CD4-positive, CD25-positive, alpha-beta regulatory T cell (primary cell): ENCODE measurements around the gene CBLC. TPM values are rescaled to one million over a fixed set of nuclear protein-coding genes. Genes with fewer than 3 reads are reported as not detected.

Source experiments
- ATAC-seq, 2 donors: fragments of 150-1000 bp; cut with Tn5 transposase; one replicate each; pipeline ENCODE4 v1.10.0; 2021; ENCODE audit warnings: low read depth in 2 of 2, moderate number of reproducible peaks in 2 of 2, moderate library complexity in 1 of 2
- DNase-seq, 3 donors: peaks; one replicate each; pipeline versions ENCODE4 v3.0.0 to v3.0.0-alpha.2; 2012 to 2022; ENCODE audit warnings: mixed read lengths in 1 of 3
- H3K27ac ChIP-seq: one replicate; pipeline ENCODE4 v1.7.0; 2013; ENCODE audit warnings: mild to moderate bottlenecking, low read length; ENCODE audit not compliant: insufficient read depth, poor library complexity, severe bottlenecking
- H3K27me3 ChIP-seq: one replicate; pipeline ENCODE4 v1.7.0; 2013; ENCODE audit warnings: low read length; ENCODE audit not compliant: control insufficient read depth, insufficient read depth
- H3K36me3 ChIP-seq: one replicate; pipeline ENCODE4 v1.7.0; 2013; ENCODE audit warnings: mild to moderate bottlenecking, low read length, moderate library complexity; ENCODE audit not compliant: control insufficient read depth, insufficient read depth
- H3K4me1 ChIP-seq: 2 replicates; pipeline ENCODE4 v1.7.0; 2013; ENCODE audit warnings: mild to moderate bottlenecking, low read length; ENCODE audit not compliant: insufficient read depth, control insufficient read depth, poor library complexity, severe bottlenecking
- H3K4me3 ChIP-seq: one replicate; pipeline ENCODE4 v1.7.0; 2013; ENCODE audit warnings: low read depth, mild to moderate bottlenecking, low read length, moderate library complexity
- H3K9me3 ChIP-seq, 2 experiments: 1 replicate in 1 of 2; 2 replicates in 1 of 2; pipeline ENCODE4 v1.7.0; 2013; ENCODE audit warnings: low read length in 2 of 2, mild to moderate bottlenecking in 1 of 2, moderate library complexity in 1 of 2; ENCODE audit not compliant: control insufficient read depth in 2 of 2
- H3K27ac Mint-ChIP-seq, 3 donors: one replicate each; pipeline ENCODE4 v1.8.0; 2020 to 2022; ENCODE audit warnings: mild to moderate bottlenecking in 3 of 3, mixed read lengths in 3 of 3, moderate library complexity in 2 of 3
- H3K27me3 Mint-ChIP-seq: one replicate; pipeline ENCODE4 v1.8.0; 2022; ENCODE audit warnings: mild to moderate bottlenecking, mixed read lengths
- H3K36me3 Mint-ChIP-seq: one replicate; pipeline ENCODE4 v1.8.0; 2020; ENCODE audit warnings: mixed read lengths
- H3K4me1 Mint-ChIP-seq, 4 donors: one replicate each; pipeline ENCODE4 v1.8.0; 2020 to 2022; ENCODE audit warnings: mixed read lengths in 4 of 4, mild to moderate bottlenecking in 1 of 4
- H3K4me3 Mint-ChIP-seq, 4 donors: one replicate each; pipeline ENCODE4 v1.8.0; 2020 to 2022; ENCODE audit warnings: mild to moderate bottlenecking in 4 of 4, mixed read lengths in 4 of 4, moderate library complexity in 3 of 4
- H3K9me3 Mint-ChIP-seq, 7 donors: one replicate each; pipeline ENCODE4 v1.8.0; 2020 to 2022; ENCODE audit warnings: mixed read lengths in 7 of 7, mild to moderate bottlenecking in 3 of 7, moderate library complexity in 2 of 7
- polyA plus RNA-seq, 4 donors: library from polyadenylated mRNA; unstranded; fragments of 300-500 nt; fragmentation: Illumina TruSeq; gene quantifications; one replicate each; pipeline ENCODE4 v1.2.3, GENCODE V29; 2021
- total RNA-seq: library from RNA; stranded (reverse); gene quantifications from one replicate; pipeline ENCODE4 v1.2.3, GENCODE V29; 2022

Gene CBLC, protein sequence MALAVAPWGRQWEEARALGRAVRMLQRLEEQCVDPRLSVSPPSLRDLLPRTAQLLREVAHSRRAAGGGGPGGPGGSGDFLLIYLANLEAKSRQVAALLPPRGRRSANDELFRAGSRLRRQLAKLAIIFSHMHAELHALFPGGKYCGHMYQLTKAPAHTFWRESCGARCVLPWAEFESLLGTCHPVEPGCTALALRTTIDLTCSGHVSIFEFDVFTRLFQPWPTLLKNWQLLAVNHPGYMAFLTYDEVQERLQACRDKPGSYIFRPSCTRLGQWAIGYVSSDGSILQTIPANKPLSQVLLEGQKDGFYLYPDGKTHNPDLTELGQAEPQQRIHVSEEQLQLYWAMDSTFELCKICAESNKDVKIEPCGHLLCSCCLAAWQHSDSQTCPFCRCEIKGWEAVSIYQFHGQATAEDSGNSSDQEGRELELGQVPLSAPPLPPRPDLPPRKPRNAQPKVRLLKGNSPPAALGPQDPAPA
- total RNA-seq (not detected), polyA plus RNA-seq (not detected)

DNA sequence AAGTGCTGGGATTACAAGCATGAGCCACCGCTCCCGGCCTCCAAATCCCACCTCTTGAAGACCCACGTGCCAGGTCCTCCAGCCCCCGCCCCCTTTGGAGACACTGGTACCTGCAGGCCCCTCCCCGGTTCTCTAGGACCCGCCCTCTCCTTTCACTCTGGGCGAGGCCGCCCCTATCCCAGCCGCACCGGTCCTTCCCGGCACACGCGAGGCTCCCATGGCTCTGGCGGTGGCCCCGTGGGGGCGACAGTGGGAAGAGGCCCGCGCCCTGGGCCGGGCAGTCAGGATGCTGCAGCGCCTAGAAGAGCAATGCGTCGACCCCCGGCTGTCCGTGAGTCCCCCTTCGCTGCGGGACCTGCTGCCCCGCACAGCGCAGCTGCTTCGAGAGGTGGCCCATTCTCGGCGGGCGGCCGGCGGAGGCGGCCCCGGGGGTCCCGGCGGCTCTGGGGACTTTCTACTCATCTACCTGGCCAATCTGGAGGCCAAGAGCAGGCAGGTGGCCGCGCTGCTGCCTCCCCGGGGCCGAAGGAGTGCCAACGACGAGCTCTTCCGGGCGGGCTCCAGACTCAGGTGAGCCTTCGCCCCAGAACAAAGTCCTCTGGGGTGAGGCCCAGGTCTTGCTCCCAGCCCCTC lies at the start of gene CBLC:
Gene CBLC (plus strand): TSS at position 176 of the 633 bp plus-strand sequence. CDS start 42 bp downstream, at position 218.
- Histone ChIP-seq H3K36me3 (no peaks in the 10 kb centered on the region), H3K4me1 (no peaks in the 10 kb centered on the region), H3K27me3 (no peaks in the 10 kb centered on the region), H3K9me3 (no peaks in the 10 kb centered on the region), H3K4me3 (no peak within 1 kb of the TSS), H3K27ac (no peak within 1 kb of the TSS)
- Mint-ChIP-seq H3K4me3 (no peak within 1 kb of the TSS), H3K36me3 (no peaks in the 10 kb centered on the region), H3K27me3 (peaks cover 9% of the 10 kb centered on the region), H3K27ac (no peak within 1 kb of the TSS), H3K4me1 (no peaks in the 10 kb centered on the region), H3K9me3 (no peaks in the 10 kb centered on the region)
- no peak for DNase-seq
- no peak for ATAC-seq

DNA sequence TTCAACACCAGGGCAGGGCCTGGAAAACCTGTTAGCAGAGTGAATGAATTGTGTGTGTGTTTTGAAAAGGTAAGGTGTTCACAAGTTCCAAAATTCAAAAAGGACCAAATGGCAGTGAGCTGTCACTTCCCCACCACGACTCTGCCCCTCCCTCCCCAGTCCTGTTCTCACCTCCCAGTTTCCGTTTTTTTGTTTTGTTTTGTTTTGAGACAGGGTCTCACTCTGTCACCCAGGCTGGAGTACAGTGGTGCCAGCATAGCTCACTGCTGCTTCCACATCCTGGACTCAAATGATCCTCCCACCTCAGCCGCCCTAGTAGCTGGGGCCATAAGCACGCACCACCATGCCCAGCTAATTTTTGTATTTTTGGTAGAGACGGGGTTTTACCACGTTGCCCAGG lies 49.5 kb upstream of the CBLC start:
- H3K27ac ChIP-seq = no peak overlapping the region
- Mint-ChIP-seq H3K4me1 (peaks cover 5 to 26% (median 14%) of the 10 kb centered on the region in 4 donors), H3K4me3 (no peak overlapping the region), H3K27ac (peak overlapping the region; percentile 18 to 48 (median 33)), H3K27me3 (peaks cover 8% of the 10 kb centered on the region), H3K9me3 (no peaks in the 10 kb centered on the region), H3K36me3 (no peaks in the 10 kb centered on the region)
- ATAC-seq = no peak
- H3K4me3 ChIP-seq = no peak overlapping the region
- no peaks in the 10 kb centered on the region for H3K9me3 ChIP-seq
- peaks cover 13% of the 10 kb centered on the region for H3K4me1 ChIP-seq
- DNase-seq = no peak
- no peaks in the 10 kb centered on the region for H3K27me3 ChIP-seq
- H3K36me3 ChIP-seq = no peaks in the 10 kb centered on the region

DNA sequence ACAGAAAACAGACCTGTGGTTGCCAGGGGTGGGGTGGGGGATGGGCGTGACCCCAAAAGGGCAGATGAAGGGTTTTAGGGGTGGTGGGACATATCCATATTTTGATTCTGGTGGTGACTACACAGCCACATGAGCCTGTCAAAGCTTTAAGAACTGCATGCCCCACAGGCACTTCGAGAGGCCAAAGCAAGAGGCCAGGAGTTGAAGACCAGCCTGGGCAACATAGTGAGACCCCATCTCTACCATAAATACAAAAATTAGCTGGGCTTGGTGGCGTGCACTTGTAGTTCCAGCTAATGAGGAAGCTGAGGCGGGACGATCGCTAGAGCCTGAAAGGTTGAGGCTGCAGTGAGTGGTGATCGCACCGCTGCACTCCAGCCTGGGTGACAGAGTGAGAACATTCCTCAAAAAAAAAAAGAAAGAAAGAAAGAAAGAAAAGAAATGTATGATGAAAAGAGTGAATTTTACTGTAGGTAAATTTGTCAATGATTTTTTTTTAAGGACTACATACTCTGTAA lies 48.1 kb upstream of the CBLC start:
- peaks cover 4% of the 10 kb centered on the region for H3K4me1 ChIP-seq
- H3K9me3 ChIP-seq = no peaks in the 10 kb centered on the region
- Mint-ChIP-seq H3K4me3 (no peak overlapping the region), H3K27ac (no peak overlapping the region), H3K9me3 (no peaks in the 10 kb centered on the region), H3K36me3 (no peaks in the 10 kb centered on the region), H3K4me1 (peaks cover 0 to 13% (median 4%) of the 10 kb centered on the region in 4 donors), H3K27me3 (peaks cover 4% of the 10 kb centered on the region)
- H3K27me3 ChIP-seq = no peaks in the 10 kb centered on the region
- no peaks in the 10 kb centered on the region for H3K36me3 ChIP-seq
- H3K4me3 ChIP-seq = no peak overlapping the region
- no peak overlapping the region for H3K27ac ChIP-seq
- no peak for DNase-seq
- no peak for ATAC-seq

DNA sequence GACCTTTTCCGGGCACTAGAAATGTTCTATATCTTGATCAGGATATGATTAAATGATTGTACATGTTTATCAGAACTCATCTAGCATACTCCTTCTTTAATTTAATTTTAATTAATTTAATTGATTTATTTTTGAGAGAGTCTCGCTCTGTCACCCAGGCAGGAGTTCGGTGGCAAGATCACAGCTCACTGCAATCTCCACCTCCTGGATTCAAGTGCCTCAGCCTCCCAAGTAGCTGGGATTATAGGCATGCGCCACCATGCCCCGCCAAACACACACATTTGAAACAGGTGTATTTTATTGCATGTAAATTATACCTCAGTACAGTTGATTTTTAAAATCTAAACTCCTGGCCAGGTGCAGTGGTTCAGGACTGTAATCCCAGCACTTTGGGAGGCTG lies 46.6 kb upstream of the CBLC start:
- Mint-ChIP-seq H3K4me3 (no peak overlapping the region), H3K9me3 (no peaks in the 10 kb centered on the region), H3K27ac (peak overlapping the region in 1 of 3 donors; percentile 20), H3K36me3 (no peaks in the 10 kb centered on the region), H3K4me1 (peaks cover 0 to 7% (median 2%) of the 10 kb centered on the region in 4 donors), H3K27me3 (peaks cover 4% of the 10 kb centered on the region)
- Histone ChIP-seq H3K36me3 (no peaks in the 10 kb centered on the region), H3K9me3 (no peaks in the 10 kb centered on the region), H3K4me1 (no peaks in the 10 kb centered on the region), H3K27me3 (no peaks in the 10 kb centered on the region), H3K4me3 (no peak overlapping the region), H3K27ac (no peak overlapping the region)
- ATAC-seq = no peak
- DNase-seq = no peak

DNA sequence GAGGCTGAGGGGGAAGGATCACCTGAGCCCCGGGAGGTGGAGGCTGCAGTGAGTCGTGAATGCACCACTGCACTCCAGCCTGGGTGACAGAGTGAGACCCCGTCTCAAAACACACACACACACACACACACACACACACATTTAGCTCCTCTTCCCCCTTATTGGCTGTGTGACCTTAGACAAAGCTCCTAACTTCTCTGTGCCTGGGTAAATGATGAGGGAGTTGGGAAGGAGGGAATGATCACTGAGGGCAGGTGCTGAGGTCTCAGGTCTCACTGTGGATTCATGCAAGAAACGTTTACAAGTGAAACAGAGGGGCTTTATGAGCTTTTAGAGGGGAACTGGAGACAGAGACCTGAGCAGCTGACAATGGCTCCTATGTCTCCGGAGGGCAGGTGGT lies 46.1 kb upstream of the CBLC start:
- Histone ChIP-seq H3K27me3 (no peaks in the 10 kb centered on the region), H3K4me1 (no peaks in the 10 kb centered on the region), H3K27ac (no peak overlapping the region), H3K4me3 (no peak overlapping the region), H3K36me3 (no peaks in the 10 kb centered on the region), H3K9me3 (no peaks in the 10 kb centered on the region)
- no peaks in the 10 kb centered on the region for H3K36me3 Mint-ChIP-seq
- no peaks in the 10 kb centered on the region for H3K9me3 Mint-ChIP-seq
- H3K27me3 Mint-ChIP-seq = peaks cover 4% of the 10 kb centered on the region
- no peak overlapping the region for H3K4me3 Mint-ChIP-seq
- peak overlapping the region in 1 of 3 donors; percentile 70 for H3K27ac Mint-ChIP-seq
- no peak for DNase-seq
- H3K4me1 Mint-ChIP-seq = peaks cover 0 to 7% (median 2%) of the 10 kb centered on the region in 4 donors
- ATAC-seq = no peak

DNA sequence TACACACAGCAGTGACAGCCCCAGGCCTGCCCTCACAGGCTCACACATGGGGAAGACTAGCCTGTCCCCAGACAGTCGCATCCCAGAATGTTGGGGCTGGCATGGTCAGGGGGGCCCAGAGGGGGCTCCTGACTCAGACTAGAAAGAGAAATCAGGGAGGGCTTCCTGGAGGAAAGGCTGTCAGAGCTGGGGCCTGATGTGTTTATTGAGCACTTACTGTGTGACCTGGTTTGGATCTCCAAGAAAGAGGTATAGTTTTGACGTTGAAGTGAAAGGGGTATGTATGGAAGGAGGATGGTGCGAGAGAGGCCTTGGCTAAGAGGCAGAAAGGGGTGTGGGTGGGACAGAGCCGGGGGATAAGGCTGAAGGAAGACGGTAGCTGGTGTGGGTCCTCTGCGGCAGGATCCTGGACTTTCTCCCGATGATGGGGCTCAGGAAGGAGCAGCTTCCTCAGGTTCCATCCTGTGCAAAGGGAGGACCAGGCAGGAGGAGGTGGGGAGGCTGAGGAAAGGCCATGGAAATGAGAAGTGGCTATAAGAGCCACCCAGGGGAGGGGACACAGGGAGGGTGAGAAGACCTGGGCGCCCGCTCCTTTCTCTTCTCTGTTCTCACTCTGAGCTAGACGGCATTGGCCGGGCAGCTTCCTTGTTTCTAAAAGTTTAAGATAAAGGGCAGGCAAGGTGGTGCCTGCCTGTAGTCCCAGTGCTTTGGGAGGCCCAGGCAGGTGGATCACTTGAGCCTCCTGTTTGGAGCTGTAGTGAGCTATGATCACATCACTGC lies 45.3 kb upstream of the CBLC start:
- Histone ChIP-seq H3K9me3 (no peaks in the 10 kb centered on the region), H3K4me1 (no peaks in the 10 kb centered on the region), H3K36me3 (no peaks in the 10 kb centered on the region), H3K27me3 (no peaks in the 10 kb centered on the region), H3K4me3 (no peak overlapping the region), H3K27ac (no peak overlapping the region)
- no peak for ATAC-seq
- peaks cover 0 to 7% (median 2%) of the 10 kb centered on the region in 4 donors for H3K4me1 Mint-ChIP-seq
- no peak overlapping the region for H3K4me3 Mint-ChIP-seq
- no peak for DNase-seq
- H3K27me3 Mint-ChIP-seq = peaks cover 4% of the 10 kb centered on the region
- no peaks in the 10 kb centered on the region for H3K36me3 Mint-ChIP-seq
- no peak overlapping the region for H3K27ac Mint-ChIP-seq
- no peaks in the 10 kb centered on the region for H3K9me3 Mint-ChIP-seq

DNA sequence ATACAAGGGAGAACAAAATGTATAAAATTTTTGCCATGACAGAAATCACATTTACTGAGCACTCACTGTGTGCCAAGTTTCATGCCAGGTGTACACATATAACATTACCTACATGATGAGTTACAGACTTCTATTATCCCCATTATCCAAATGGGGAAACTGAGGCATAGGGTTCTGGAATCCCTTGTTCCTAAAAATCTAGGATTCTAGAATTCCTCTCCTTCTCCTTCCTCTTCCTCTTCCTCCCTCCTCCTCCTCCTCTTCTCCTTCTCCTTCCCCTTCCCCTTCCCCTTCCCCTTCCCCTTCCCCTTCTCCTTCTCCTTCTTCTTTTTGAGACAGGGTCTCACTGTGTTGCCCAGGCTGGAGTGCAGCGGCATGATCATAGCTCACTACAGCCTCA lies 43.3 kb upstream of the CBLC start:
- H3K4me3 Mint-ChIP-seq = no peak overlapping the region
- ATAC-seq (no peak), DNase-seq (no peak)
- H3K27me3 Mint-ChIP-seq = peaks cover 6% of the 10 kb centered on the region
- H3K27me3 ChIP-seq = no peaks in the 10 kb centered on the region
- no peak overlapping the region for H3K27ac Mint-ChIP-seq
- H3K9me3 Mint-ChIP-seq = no peaks in the 10 kb centered on the region
- no peaks in the 10 kb centered on the region for H3K36me3 ChIP-seq
- no peaks in the 10 kb centered on the region for H3K36me3 Mint-ChIP-seq
- H3K9me3 ChIP-seq = no peaks in the 10 kb centered on the region
- H3K27ac ChIP-seq = no peak overlapping the region
- H3K4me3 ChIP-seq = no peak overlapping the region
- H3K4me1 ChIP-seq = no peaks in the 10 kb centered on the region
- peaks cover 0 to 3% (median 1%) of the 10 kb centered on the region in 4 donors for H3K4me1 Mint-ChIP-seq
